ENCODE data around the gene SERPINA9. TPM values are rescaled to one million over a fixed set of nuclear protein-coding genes. Genes with fewer than 3 reads are reported as not detected.

The SERPINA9 gene
- polyA plus RNA-seq, 1 donor (not counting 4 experiments of a cell fraction or from before 2014, with no cell fraction given), result 0.05 TPM

GRCh38 chr14:94505206-94505605 lies 29.2 kb upstream of the SERPINA9 start:
- H3K4me2 ChIP-seq (ENCODE audit: control insufficient read depth, extremely low read depth, insufficient read depth, low read depth, low read length), result no peak overlapping the region
- FAIRE-seq, result no peak
- no peak for DNase-seq (ENCODE audit: low read depth, low spot score)

GRCh38 chr14:94501588-94502516 lies 25.9 kb upstream of the SERPINA9 start:
- Histone ChIP-seq H3K4me1 (ENCODE audit: control insufficient read depth, extremely low read depth, insufficient read depth, low read length) (no peaks in the 10 kb centered on the region), H3K27ac (ENCODE audit: control insufficient read depth, insufficient read depth, low read length) (no peak overlapping the region), H3K9me1 (ENCODE audit: control insufficient read depth, extremely low read depth, insufficient read depth, low read length) (no peaks in the 10 kb centered on the region), H3K79me2 (ENCODE audit: control insufficient read depth, insufficient read depth, low read length) (no peaks in the 10 kb centered on the region), H3K9ac (ENCODE audit: control insufficient read depth, extremely low read depth, insufficient read depth, low read length) (no peak overlapping the region), H2AFZ (ENCODE audit: control insufficient read depth, low read length) (no peak overlapping the region), H3K4me3 (ENCODE audit: control insufficient read depth in 2 of 3, extremely low read depth in 1 of 3, insufficient read depth in 2 of 3, low read depth in 1 of 3, low read length in 3 of 3) (no peak overlapping the region), H3K4me2 (ENCODE audit: control insufficient read depth, extremely low read depth, insufficient read depth, low read depth, low read length) (no peak overlapping the region), H4K20me1 (ENCODE audit: control insufficient read depth, extremely low read depth, insufficient read depth, low read length) (no peaks in the 10 kb centered on the region), H3K27me3 (ENCODE audit: control insufficient read depth, extremely low read depth, insufficient read depth, low read length) (no peaks in the 10 kb centered on the region), H3K9me3 (ENCODE audit: control insufficient read depth, low read depth, low read length) (no peaks in the 10 kb centered on the region), H3K36me3 (ENCODE audit: control insufficient read depth in 2 of 2, extremely low read depth in 1 of 2, insufficient read depth in 2 of 2, low read length in 2 of 2) (no peaks in the 10 kb centered on the region)
- FAIRE-seq (no peak), DNase-seq (ENCODE audit: low read depth, low spot score) (no peak)
- dilution Hi-C loops (cut with MboI; ENCODE audit: extremely low pct_ligation_motif_present, low sequenced_read_pairs), result no loop called here
- TF ChIP-seq, protein P1, sequence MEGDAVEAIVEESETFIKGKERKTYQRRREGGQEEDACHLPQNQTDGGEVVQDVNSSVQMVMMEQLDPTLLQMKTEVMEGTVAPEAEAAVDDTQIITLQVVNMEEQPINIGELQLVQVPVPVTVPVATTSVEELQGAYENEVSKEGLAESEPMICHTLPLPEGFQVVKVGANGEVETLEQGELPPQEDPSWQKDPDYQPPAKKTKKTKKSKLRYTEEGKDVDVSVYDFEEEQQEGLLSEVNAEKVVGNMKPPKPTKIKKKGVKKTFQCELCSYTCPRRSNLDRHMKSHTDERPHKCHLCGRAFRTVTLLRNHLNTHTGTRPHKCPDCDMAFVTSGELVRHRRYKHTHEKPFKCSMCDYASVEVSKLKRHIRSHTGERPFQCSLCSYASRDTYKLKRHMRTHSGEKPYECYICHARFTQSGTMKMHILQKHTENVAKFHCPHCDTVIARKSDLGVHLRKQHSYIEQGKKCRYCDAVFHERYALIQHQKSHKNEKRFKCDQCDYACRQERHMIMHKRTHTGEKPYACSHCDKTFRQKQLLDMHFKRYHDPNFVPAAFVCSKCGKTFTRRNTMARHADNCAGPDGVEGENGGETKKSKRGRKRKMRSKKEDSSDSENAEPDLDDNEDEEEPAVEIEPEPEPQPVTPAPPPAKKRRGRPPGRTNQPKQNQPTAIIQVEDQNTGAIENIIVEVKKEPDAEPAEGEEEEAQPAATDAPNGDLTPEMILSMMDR (optimal IDR thresholded peaks at IDR 0.05 in 1 of 3, IDR thresholded peaks at IDR 0.05 in 1 of 3, conservative IDR thresholded peaks at IDR 0.05 in 1 of 3; ENCODE audit: extremely low read depth in 1 of 3, insufficient read depth in 2 of 3, low read length in 3 of 3), result no peak
- TF ChIP-seq EZH2 (IDR thresholded peaks at IDR 0.05; ENCODE audit: low read length), result no peak

More at GRCh38 chr14:94505206-94505605, 29.2 kb upstream of the SERPINA9 start:
- Histone ChIP-seq H3K4me1 (ENCODE audit: control insufficient read depth, extremely low read depth, insufficient read depth, low read length) (no peaks in the 10 kb centered on the region), H3K36me3 (ENCODE audit: control insufficient read depth in 2 of 2, extremely low read depth in 1 of 2, insufficient read depth in 2 of 2, low read length in 2 of 2) (no peaks in the 10 kb centered on the region), H3K79me2 (ENCODE audit: control insufficient read depth, insufficient read depth, low read length) (no peaks in the 10 kb centered on the region), H2AFZ (ENCODE audit: control insufficient read depth, low read length) (no peak overlapping the region), H4K20me1 (ENCODE audit: control insufficient read depth, extremely low read depth, insufficient read depth, low read length) (no peaks in the 10 kb centered on the region), H3K4me3 (ENCODE audit: control insufficient read depth in 2 of 3, extremely low read depth in 1 of 3, insufficient read depth in 2 of 3, low read depth in 1 of 3, low read length in 3 of 3) (no peak overlapping the region), H3K27me3 (ENCODE audit: control insufficient read depth, extremely low read depth, insufficient read depth, low read length) (no peaks in the 10 kb centered on the region), H3K27ac (ENCODE audit: control insufficient read depth, insufficient read depth, low read length) (no peak overlapping the region), H3K9ac (ENCODE audit: control insufficient read depth, extremely low read depth, insufficient read depth, low read length) (no peak overlapping the region), H3K9me1 (ENCODE audit: control insufficient read depth, extremely low read depth, insufficient read depth, low read length) (no peaks in the 10 kb centered on the region), H3K9me3 (ENCODE audit: control insufficient read depth, low read depth, low read length) (no peaks in the 10 kb centered on the region)
- no peak for TF ChIP-seq EZH2 (IDR thresholded peaks at IDR 0.05; ENCODE audit: low read length)
- TF ChIP-seq, protein P1 (optimal IDR thresholded peaks at IDR 0.05 in 1 of 3, IDR thresholded peaks at IDR 0.05 in 1 of 3, conservative IDR thresholded peaks at IDR 0.05 in 1 of 3; ENCODE audit: extremely low read depth in 1 of 3, insufficient read depth in 2 of 3, low read length in 3 of 3), result no peak
- dilution Hi-C loops (cut with MboI; ENCODE audit: extremely low pct_ligation_motif_present, low sequenced_read_pairs), result no loop called here
